Testis (tissue), 2 donors: ENCODE measurements around the gene ABHD4.

ENCODE experiments used
- CTCF ChIP-seq, 3 experiments: fragments of 450-650 bp in 2 of 3; fragments of 200-600 bp in 1 of 3; sonication (generic) in 1 of 3; IDR thresholded peaks; one replicate each; pipeline ENCODE4 v1.5.1; 2016 to 2019; ENCODE audit warnings: antibody characterized with exemption in 3 of 3, mild to moderate bottlenecking in 2 of 3, moderate library complexity in 1 of 3
- POLR2A ChIP-seq: fragments of 450-650 bp; IDR thresholded peaks from one replicate; pipeline ENCODE4 v1.6.1; 2017; ENCODE audit warnings: antibody characterized with exemption, mild to moderate bottlenecking, moderate library complexity

- TF ChIP-seq CTCF (IDR thresholded peaks at IDR 0.05) (no peak), POLR2A (no peak)
These were observed 20.7 kb upstream of the ABHD4 start for GRCh38 chr14:22577334-22577908.
